Colonic mucosa (tissue), 4 donors: ENCODE data around the gene BMP2K. TPM values are rescaled to one million over a fixed set of nuclear protein-coding genes. Genes with fewer than 3 reads are reported as not detected.

Source experiments
- DNase-seq: peaks from one replicate; pipeline ENCODE4 v3.0.0-alpha.2; 2020
- H3K27ac ChIP-seq: fragments of 200-600 bp; one replicate; pipeline ENCODE4 v1.8.0; 2021
- H3K27me3 ChIP-seq: fragments of 200-600 bp; one replicate; pipeline ENCODE4 v1.8.0; 2021
- H3K36me3 ChIP-seq: fragments of 200-600 bp; one replicate; pipeline ENCODE4 v1.8.0; 2021
- H3K4me1 ChIP-seq: fragments of 200-600 bp; one replicate; pipeline ENCODE4 v1.8.0; 2021; ENCODE audit warnings: mild to moderate bottlenecking
- H3K4me3 ChIP-seq: fragments of 200-600 bp; one replicate; pipeline ENCODE4 v1.8.0; 2021
- H3K9ac ChIP-seq, 2 donors: one replicate each; pipeline ENCODE4 v1.7.0; 2013; ENCODE audit warnings: control low read depth in 2 of 2, low read depth in 2 of 2, low read length in 2 of 2
- H3K9me3 ChIP-seq: fragments of 200-600 bp; one replicate; pipeline ENCODE4 v1.8.0; 2021
- intact Hi-C: fragments of 100-400 bp; cut with DNase I; formaldehyde crosslinking; loops from one replicate; pipeline ENCODE4 v1.14.1; 2022
- total RNA-seq, 2 donors: library from RNA; stranded (reverse); fragmentation: NEBNext Ultra II Directional in 1 of 2; extraction: Animal tissue kit (Norgen Biotek cat#: 25700) in 1 of 2; gene quantifications; one replicate each; pipeline ENCODE4 v1.2.1, GENCODE V29; 2021
- TF ChIP-seq, protein P1 (sequence below): fragments of 200-600 bp; IDR thresholded peaks from one replicate; pipeline ENCODE4 v1.8.0; 2022; ENCODE audit warnings: antibody characterized with exemption, mild to moderate bottlenecking
- donor health status: healthy.
- donor health status: DM: no; HTN: no; CAD: no.
- donor health status: DM: no; HTN: no; CAD: no.

BMP2K gene
- total RNA-seq, 2 donors from 2014 or later: 52.4 to 55.7 TPM

GRCh38 chr4:78923464-78924312, 147.5 kb downstream of the BMP2K start:
- no peaks in the 10 kb centered on the region for H3K27me3 ChIP-seq
- no peak for DNase-seq
- no peaks in the 10 kb centered on the region for H3K36me3 ChIP-seq
- H3K4me1 ChIP-seq: peaks cover 4% of the 10 kb centered on the region
- intact Hi-C loops: no loop called here
- no peak overlapping the region for H3K9ac ChIP-seq
- TF ChIP-seq, protein P1, sequence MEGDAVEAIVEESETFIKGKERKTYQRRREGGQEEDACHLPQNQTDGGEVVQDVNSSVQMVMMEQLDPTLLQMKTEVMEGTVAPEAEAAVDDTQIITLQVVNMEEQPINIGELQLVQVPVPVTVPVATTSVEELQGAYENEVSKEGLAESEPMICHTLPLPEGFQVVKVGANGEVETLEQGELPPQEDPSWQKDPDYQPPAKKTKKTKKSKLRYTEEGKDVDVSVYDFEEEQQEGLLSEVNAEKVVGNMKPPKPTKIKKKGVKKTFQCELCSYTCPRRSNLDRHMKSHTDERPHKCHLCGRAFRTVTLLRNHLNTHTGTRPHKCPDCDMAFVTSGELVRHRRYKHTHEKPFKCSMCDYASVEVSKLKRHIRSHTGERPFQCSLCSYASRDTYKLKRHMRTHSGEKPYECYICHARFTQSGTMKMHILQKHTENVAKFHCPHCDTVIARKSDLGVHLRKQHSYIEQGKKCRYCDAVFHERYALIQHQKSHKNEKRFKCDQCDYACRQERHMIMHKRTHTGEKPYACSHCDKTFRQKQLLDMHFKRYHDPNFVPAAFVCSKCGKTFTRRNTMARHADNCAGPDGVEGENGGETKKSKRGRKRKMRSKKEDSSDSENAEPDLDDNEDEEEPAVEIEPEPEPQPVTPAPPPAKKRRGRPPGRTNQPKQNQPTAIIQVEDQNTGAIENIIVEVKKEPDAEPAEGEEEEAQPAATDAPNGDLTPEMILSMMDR: no peak
- H3K9me3 ChIP-seq: no peaks in the 10 kb centered on the region
- peak overlapping the region; percentile 24 for H3K27ac ChIP-seq
- no peak overlapping the region for H3K4me3 ChIP-seq

- Histone ChIP-seq H3K4me1 (peaks cover 4% of the 10 kb centered on the region), H3K4me3 (no peak overlapping the region), H3K9me3 (no peaks in the 10 kb centered on the region), H3K36me3 (no peaks in the 10 kb centered on the region), H3K27me3 (no peaks in the 10 kb centered on the region), H3K9ac (no peak overlapping the region), H3K27ac (no peak overlapping the region)
- intact Hi-C loops: no loop called here
- no peak for DNase-seq
- TF ChIP-seq, protein P1: no peak
These were observed 150.7 kb downstream of the BMP2K start for GRCh38 chr4:78926826-78927225.

DNA sequence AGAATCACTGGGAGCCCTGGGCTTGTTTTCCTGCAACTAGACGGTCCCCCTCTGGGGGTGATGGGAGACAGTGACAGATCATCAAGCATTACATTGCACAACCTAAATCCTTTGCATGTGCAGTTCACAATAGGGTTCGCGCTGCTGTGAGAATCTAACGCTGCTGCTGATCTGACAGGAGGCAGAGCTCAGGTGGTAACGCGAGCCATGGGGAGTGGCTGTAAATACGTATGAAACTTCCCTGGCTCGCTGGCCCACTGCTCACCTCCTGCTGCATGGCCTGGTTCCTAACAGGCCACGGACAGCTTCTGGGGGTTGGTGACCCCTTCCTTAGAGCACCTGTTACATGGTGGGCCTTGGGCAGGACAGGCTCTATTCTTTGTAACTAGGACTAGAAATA, 152.7 kb downstream of the BMP2K start:
- TF ChIP-seq, protein P1: no peak
- Histone ChIP-seq H3K9me3 (no peaks in the 10 kb centered on the region), H3K4me1 (peaks cover 3% of the 10 kb centered on the region), H3K27ac (no peak overlapping the region), H3K27me3 (no peaks in the 10 kb centered on the region), H3K9ac (no peak overlapping the region), H3K4me3 (no peak overlapping the region), H3K36me3 (no peaks in the 10 kb centered on the region)
- no peak for DNase-seq
- intact Hi-C loops: no loop called here

- Histone ChIP-seq H3K27ac (no peak overlapping the region), H3K4me3 (no peak overlapping the region), H3K27me3 (no peaks in the 10 kb centered on the region), H3K9me3 (no peaks in the 10 kb centered on the region), H3K9ac (no peak overlapping the region), H3K36me3 (no peaks in the 10 kb centered on the region), H3K4me1 (no peaks in the 10 kb centered on the region)
- DNase-seq: no peak
- intact Hi-C loops: no loop called here
- TF ChIP-seq, protein P1: no peak
These were observed 154.0 kb downstream of the BMP2K start for GRCh38 chr4:78930016-78930629.

- H3K4me3 ChIP-seq: no peak overlapping the region
- intact Hi-C loops: no loop called here
- no peaks in the 10 kb centered on the region for H3K27me3 ChIP-seq
- no peak for DNase-seq
- H3K27ac ChIP-seq: no peak overlapping the region
- TF ChIP-seq, protein P1: no peak
- H3K9me3 ChIP-seq: no peaks in the 10 kb centered on the region
- no peaks in the 10 kb centered on the region for H3K36me3 ChIP-seq
- no peaks in the 10 kb centered on the region for H3K4me1 ChIP-seq
- no peak overlapping the region for H3K9ac ChIP-seq
These were observed 160.8 kb downstream of the BMP2K start for GRCh38 chr4:78936989-78937388.
